ENCODE results near the gene TSPAN4.

Gene TSPAN4

DNA sequence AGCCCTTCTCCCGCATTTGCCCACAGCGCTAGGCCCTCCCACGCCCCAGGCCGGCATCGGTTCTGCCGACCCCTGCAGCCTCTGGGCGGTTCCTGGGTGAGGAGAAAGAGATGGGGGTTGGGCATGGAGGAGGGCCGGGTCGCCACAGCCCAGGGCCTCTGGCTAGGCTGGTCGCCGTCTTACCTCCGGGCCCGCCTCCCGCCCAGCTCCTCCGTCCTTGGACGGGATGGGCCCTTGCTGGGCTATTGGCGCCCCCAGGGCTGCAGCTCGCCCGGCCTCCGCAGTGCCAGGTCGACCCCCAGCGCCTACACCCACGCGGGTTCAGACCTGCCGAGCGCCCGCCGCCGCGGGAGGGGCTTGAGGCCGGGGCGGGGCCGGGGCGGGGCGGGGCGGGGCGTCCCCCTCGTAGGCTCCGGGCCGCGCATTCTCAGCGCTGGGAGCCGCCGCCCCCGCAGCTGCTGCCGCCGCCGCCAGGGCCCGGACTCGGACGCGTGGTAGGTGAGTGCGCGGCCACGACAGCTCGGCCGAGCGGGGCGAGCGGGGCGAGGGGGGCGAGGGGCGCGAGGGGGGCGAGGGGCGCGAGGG, 10.0 kb upstream of the TSPAN4 start, which contains the start of gene CD151:
Gene CD151, plus strand, starts transcription at position 424 of the 585 bp plus-strand sequence. CDS start 3,118 bp downstream, outside the sequence.
- H3K4me3 ChIP-seq (replicated peaks in 1 of 2; ENCODE audit: low read depth in 2 of 2, low read length in 2 of 2), result peak within 1 kb of the TSS; percentile 76 to 78
- TF ChIP-seq, protein P1, sequence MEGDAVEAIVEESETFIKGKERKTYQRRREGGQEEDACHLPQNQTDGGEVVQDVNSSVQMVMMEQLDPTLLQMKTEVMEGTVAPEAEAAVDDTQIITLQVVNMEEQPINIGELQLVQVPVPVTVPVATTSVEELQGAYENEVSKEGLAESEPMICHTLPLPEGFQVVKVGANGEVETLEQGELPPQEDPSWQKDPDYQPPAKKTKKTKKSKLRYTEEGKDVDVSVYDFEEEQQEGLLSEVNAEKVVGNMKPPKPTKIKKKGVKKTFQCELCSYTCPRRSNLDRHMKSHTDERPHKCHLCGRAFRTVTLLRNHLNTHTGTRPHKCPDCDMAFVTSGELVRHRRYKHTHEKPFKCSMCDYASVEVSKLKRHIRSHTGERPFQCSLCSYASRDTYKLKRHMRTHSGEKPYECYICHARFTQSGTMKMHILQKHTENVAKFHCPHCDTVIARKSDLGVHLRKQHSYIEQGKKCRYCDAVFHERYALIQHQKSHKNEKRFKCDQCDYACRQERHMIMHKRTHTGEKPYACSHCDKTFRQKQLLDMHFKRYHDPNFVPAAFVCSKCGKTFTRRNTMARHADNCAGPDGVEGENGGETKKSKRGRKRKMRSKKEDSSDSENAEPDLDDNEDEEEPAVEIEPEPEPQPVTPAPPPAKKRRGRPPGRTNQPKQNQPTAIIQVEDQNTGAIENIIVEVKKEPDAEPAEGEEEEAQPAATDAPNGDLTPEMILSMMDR (IDR thresholded peaks at IDR 0.05; ENCODE audit: low read depth, low read length), result no peak
- peak; percentile 46 to 66 for DNase-seq (ENCODE audit: low read depth in 2 of 2)

DNA sequence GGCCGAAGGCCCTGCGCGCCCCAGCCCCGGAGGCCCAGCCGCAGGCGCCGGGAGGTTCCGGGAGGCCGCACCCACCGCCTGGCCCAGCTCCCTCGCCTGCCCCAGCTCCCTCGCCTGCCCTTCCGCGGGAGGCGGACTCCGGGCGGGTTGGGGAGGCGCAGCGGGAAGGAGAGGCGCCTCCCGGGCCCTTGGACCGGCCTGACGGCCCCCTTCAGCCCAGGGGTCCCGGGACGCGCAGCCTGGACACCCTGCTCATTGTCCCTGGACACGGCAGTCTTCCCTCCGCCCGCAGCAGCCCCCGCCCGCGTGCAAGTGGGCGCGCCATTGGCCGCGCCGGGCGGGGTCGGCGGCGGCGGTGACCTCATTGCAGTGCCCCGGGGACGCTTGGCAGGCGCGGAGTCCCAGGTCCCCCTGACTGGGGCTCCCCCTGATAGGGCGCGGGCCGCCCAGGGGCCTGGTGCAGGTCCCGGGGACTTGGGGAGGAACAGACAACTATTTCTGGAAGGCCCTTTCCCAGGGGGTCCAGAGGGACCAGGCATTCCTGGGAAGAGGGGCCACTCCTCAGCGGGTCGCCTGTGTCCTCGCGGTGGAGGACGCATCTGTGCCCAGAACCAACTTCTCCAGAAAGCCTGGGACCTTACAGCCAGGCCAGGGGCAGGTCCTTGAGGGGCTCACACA, 9.4 kb upstream of the TSPAN4 start:
- peak; percentile 54 to 60 for DNase-seq (ENCODE audit: low read depth in 2 of 2)
- peak overlapping the region; percentile 76 to 78 for H3K4me3 ChIP-seq (replicated peaks in 1 of 2; ENCODE audit: low read depth in 2 of 2, low read length in 2 of 2)
- TF ChIP-seq, protein P1 (IDR thresholded peaks at IDR 0.05; ENCODE audit: low read depth, low read length), result no peak

DNA sequence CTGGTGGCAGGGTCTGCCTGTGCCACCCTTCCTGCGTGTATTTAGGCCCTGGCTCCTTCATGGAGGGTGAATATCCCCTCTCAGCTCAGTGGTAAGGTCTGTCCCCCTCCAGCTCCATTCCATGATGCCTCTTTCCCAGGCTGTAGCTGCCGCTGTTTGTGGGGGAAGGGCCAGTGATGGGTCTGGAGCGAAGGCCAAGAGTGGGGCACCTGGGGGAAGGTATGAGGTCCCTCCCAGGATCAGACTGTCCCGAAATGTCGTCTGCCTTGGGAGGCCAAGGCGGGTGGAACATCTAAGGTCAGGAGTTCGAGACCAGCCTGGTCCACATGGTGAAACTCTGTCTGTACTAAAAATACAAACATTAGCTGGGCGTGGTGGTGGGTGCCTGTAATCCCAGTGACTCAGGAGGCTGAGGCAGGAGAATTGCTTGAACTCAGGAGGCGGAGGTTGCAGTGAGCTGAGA, 8.8 kb upstream of the TSPAN4 start:
- DNase-seq (ENCODE audit: low read depth in 2 of 2), result peak in 1 of 2 donors; percentile 58
- peak overlapping the region; percentile 76 to 78 for H3K4me3 ChIP-seq (replicated peaks in 1 of 2; ENCODE audit: low read depth in 2 of 2, low read length in 2 of 2)
- TF ChIP-seq, protein P1 (IDR thresholded peaks at IDR 0.05; ENCODE audit: low read depth, low read length), result no peak

DNA sequence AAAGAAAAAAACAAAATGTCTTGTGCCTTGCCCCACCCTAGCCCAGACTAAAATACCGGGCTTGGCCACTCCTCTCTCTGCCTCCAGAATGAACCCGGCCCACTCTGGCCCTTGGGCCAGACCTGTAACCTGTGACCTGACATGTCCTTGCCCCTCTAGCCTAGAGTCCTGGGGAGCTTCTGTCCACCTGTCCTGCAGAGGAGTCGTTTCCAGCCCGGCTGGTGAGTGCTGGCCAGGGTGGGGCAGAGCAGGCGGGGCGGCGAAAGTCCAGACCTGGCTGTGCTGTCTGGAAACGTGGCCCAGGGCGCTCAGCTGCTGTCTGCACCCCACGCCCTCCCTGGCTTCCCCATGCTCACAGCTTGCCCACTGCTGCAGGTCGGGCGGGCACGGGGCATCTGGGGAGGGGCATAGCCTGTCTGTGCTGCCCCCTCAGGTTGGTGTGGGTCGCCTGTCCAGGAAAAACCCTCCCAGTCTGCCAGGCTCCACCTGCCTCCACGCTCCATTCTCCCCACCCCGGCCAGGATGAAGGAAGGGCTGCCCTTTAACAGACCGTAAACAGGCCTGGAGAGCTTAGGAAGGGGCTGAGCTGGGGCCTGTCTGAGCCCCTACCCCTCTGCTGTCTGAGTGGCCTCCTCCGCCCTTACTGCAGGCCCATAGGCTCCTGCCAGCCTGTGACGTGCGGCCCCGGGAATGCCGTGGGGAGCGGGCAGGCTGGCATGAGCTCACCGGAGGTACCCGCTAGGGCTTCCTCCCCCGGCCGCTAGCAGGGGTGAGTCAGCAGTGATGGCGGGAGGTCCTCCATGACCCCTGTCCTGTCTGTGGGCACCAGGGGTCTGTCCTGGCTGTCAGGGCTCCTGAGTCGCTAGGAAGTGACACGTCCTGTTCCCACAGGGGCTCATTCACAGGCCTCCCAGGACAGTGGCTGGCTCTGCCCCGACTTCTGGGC, 8.0 kb upstream of the TSPAN4 start:
- DNase-seq (ENCODE audit: low read depth in 2 of 2), result peak; percentile 64 to 77
- peak overlapping the region; percentile 21 to 31 for H3K4me3 ChIP-seq (replicated peaks in 1 of 2; ENCODE audit: low read depth in 2 of 2, low read length in 2 of 2)
- TF ChIP-seq, protein P1 (IDR thresholded peaks at IDR 0.05; ENCODE audit: low read depth, low read length), result no peak

DNA sequence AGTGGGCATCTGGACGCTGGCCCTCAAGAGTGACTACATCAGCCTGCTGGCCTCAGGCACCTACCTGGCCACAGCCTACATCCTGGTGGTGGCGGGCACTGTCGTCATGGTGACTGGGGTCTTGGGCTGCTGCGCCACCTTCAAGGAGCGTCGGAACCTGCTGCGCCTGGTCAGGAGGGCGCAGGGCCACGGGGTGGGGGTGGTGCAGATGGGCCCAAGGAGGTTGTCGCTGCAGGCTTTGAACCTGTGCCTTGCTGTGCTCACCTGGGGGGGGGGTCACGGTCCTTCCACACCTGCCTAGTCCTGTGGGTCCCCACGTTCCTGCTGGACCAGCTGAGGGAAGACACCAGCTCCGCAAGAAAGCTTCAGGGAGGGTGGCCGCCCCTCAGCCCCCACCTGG, 6.4 kb upstream of the TSPAN4 start:
- DNase-seq (ENCODE audit: low read depth in 2 of 2), result no peak
- TF ChIP-seq, protein P1 (IDR thresholded peaks at IDR 0.05; ENCODE audit: low read depth, low read length), result no peak

DNA sequence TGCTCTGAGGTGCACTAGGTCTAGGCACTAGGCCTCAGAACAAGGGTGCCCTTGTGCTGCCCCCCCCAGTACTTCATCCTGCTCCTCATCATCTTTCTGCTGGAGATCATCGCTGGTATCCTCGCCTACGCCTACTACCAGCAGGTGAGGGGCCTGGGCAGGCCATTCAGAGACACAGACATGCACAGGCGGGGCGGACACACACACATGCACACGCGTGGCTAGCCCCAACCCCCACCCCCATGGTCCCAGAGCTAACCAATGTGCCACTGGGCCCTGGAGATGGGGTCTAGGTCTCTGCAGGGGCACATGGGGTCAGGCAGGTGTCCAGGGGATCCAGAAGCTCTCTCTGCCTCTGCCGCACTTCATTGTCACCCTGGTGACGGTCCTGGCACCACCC, 6.0 kb upstream of the TSPAN4 start:
- TF ChIP-seq, protein P1 (IDR thresholded peaks at IDR 0.05; ENCODE audit: low read depth, low read length), result no peak
- no peak for DNase-seq (ENCODE audit: low read depth in 2 of 2)

More for the DNA sequence above, 6.4 kb upstream of the TSPAN4 start:
- H3K4me3 ChIP-seq (replicated peaks in 1 of 2; ENCODE audit: low read depth in 2 of 2, low read length in 2 of 2), result no peak overlapping the region

More for the DNA sequence above, 6.0 kb upstream of the TSPAN4 start:
- no peak overlapping the region for H3K4me3 ChIP-seq (replicated peaks in 1 of 2; ENCODE audit: low read depth in 2 of 2, low read length in 2 of 2)
